Transverse colon (tissue), 4 donors: ENCODE results near the gene UBR3. TPM values are rescaled to one million over a fixed set of nuclear protein-coding genes. Genes with fewer than 3 reads are reported as not detected.
"Not testable (repeated sequence)": the region's sequence is repeated elsewhere in the genome, so short reads cannot be mapped to it uniquely, and the experiment has no call there.

Experiments
- DNase-seq: peaks from one replicate; pipeline ENCODE4 v3.0.0-alpha.2; 2019
- H3K27ac ChIP-seq, 4 donors: fragments of 200-600 bp; sonication (generic); 2 replicates each; pipeline ENCODE4 v1.5.1; 2016 to 2018; ENCODE audit warnings: inconsistent platforms in 4 of 4
- H3K27me3 ChIP-seq: fragments of 200-600 bp; sonication (generic); 2 replicates; pipeline ENCODE4 v1.5.1; 2017; ENCODE audit warnings: inconsistent platforms
- H3K36me3 ChIP-seq, 4 donors: fragments of 200-600 bp; sonication (generic); 2 replicates each; pipeline ENCODE4 v1.5.1; 2017 to 2019; ENCODE audit warnings: inconsistent platforms in 4 of 4
- H3K4me1 ChIP-seq, 4 donors: fragments of 200-600 bp; sonication (generic); 2 replicates each; pipeline ENCODE4 v1.5.1; 2017 to 2020; ENCODE audit warnings: inconsistent platforms in 4 of 4
- H3K4me3 ChIP-seq, 4 donors: fragments of 200-600 bp; sonication (generic); 1 replicate in 1 of 4; 2 replicates in 3 of 4; pipeline versions ENCODE4 v1.5.1 to v1.6.1; 2017 to 2019; ENCODE audit warnings: inconsistent platforms in 4 of 4
- H3K9me3 ChIP-seq, 2 donors: fragments of 200-600 bp; sonication (generic); 2 replicates each; pipeline ENCODE4 v1.5.1; 2017 to 2019; ENCODE audit warnings: inconsistent platforms in 2 of 2
- EP300 ChIP-seq: sonication (generic); formaldehyde crosslinking; IDR thresholded peaks from one replicate; pipeline ENCODE4 v1.6.1; 2017; ENCODE audit warnings: antibody characterized with exemption, low read depth
- POLR2A ChIP-seq: fragments of 450-650 bp; IDR thresholded peaks from one replicate; pipeline ENCODE4 v1.6.1; 2016; ENCODE audit warnings: antibody characterized with exemption, mild to moderate bottlenecking, moderate library complexity
- POLR2AphosphoS5 ChIP-seq, 3 donors: sonication (generic); formaldehyde crosslinking; IDR thresholded peaks; one replicate each; pipeline ENCODE4 v1.6.1; 2016; ENCODE audit warnings: antibody characterized with exemption in 3 of 3
- WGBS, 2 donors: methylation state at CpG; one replicate each; pipeline ENCODE4 v1.1.5; 2018; ENCODE audit warnings: low coverage in 1 of 2; 5-methylcytosine and 5-hydroxymethylcytosine counted together
- in situ Hi-C, 4 donors: fragments of 200-750 bp; cut with MboI; loops; one replicate each; pipeline versions ENCODE4 v1.15.0 to v1.15.1; 2017; ENCODE audit warnings: low sequenced_read_pairs in 3 of 4, low pct_ligation_motif_present in 1 of 4, low pct_unique_long_range_greater_than_20kb in 1 of 4
- intact Hi-C: fragments of 100-400 bp; cut with DNase I; formaldehyde crosslinking; loops from one replicate; pipeline ENCODE4 v1.15.1; 2023; ENCODE audit warnings: low total_unique reads
- total RNA-seq, 4 donors: library from RNA; depleted of rRNA; stranded (reverse); fragments of >200 nt; gene quantifications; one replicate each; pipeline ENCODE4 v1.1.0, GENCODE V29; 2016
- TF ChIP-seq, protein P1 (sequence below), 5 experiments: fragments of 200-600 bp in 3 of 5; fragments of 450-650 bp in 2 of 5; sonication (generic) in 3 of 5; IDR thresholded peaks; 1 replicate in 2 of 5; 2 replicates in 3 of 5; pipeline ENCODE4 v1.5.1; 2016 to 2017; ENCODE audit warnings: antibody characterized with exemption in 5 of 5, inconsistent platforms in 3 of 5, mild to moderate bottlenecking in 2 of 5, moderate library complexity in 1 of 5

Gene UBR3
- total RNA-seq, 4 donors from 2014 or later: 45.2 to 79.0 (median 74.1) TPM

- no peaks in the 10 kb centered on the region for H3K9me3 ChIP-seq
- no peak overlapping the region for H3K27ac ChIP-seq
- peaks cover 4 to 9% (median 7%) of the 10 kb centered on the region in 4 donors for H3K4me1 ChIP-seq
- no peaks in the 10 kb centered on the region for H3K27me3 ChIP-seq
- intact Hi-C loops: no loop called here
- peaks cover 0 to 32% (median 7%) of the 10 kb centered on the region in 4 donors for H3K36me3 ChIP-seq
- no peak for DNase-seq
- H3K4me3 ChIP-seq: no peak overlapping the region
- in situ Hi-C loops: no loop called here
- TF ChIP-seq POLR2A: no peak
- TF ChIP-seq, protein P1, sequence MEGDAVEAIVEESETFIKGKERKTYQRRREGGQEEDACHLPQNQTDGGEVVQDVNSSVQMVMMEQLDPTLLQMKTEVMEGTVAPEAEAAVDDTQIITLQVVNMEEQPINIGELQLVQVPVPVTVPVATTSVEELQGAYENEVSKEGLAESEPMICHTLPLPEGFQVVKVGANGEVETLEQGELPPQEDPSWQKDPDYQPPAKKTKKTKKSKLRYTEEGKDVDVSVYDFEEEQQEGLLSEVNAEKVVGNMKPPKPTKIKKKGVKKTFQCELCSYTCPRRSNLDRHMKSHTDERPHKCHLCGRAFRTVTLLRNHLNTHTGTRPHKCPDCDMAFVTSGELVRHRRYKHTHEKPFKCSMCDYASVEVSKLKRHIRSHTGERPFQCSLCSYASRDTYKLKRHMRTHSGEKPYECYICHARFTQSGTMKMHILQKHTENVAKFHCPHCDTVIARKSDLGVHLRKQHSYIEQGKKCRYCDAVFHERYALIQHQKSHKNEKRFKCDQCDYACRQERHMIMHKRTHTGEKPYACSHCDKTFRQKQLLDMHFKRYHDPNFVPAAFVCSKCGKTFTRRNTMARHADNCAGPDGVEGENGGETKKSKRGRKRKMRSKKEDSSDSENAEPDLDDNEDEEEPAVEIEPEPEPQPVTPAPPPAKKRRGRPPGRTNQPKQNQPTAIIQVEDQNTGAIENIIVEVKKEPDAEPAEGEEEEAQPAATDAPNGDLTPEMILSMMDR (IDR thresholded peaks at IDR 0.05): no peak
- TF ChIP-seq POLR2AphosphoS5 (IDR thresholded peaks at IDR 0.05): no peak
- no peak for TF ChIP-seq EP300
Measured at GRCh38 chr2:169818241-169818640, 9.0 kb upstream of the UBR3 start.

DNA sequence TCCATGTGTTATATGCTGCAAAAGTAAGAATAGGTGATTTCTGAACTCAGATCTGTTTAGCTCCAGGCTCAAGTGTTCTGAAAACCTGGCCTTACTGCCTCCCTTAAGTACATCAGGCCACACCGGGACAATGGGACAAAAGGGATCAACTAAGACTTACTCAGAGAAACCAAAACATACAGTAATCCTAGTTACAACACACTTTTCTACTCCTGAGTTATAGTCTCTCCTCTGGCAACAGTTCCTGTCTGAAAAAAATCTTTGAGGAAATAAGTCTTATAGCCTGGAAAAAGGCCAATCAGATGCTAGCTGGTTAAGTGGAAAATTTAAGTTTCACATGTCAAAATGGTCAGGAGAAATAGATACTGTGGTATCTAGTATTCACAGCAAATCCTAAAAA lies 8.1 kb upstream of the UBR3 start:
- Histone ChIP-seq H3K4me3 (no peak overlapping the region), H3K36me3 (peaks cover 0 to 24% (median 7%) of the 10 kb centered on the region in 4 donors), H3K4me1 (peaks cover 11 to 18% (median 15%) of the 10 kb centered on the region in 4 donors), H3K9me3 (no peaks in the 10 kb centered on the region), H3K27me3 (no peaks in the 10 kb centered on the region), H3K27ac (no peak overlapping the region)
- in situ Hi-C loops (no loop called here), intact Hi-C loops (no loop called here)
- 59 to 100% methylated on average over 1 of the region's 1 CpG for WGBS, 2 donors
- DNase-seq: no peak
- TF ChIP-seq POLR2A (no peak), EP300 (no peak), POLR2AphosphoS5 (IDR thresholded peaks at IDR 0.05) (no peak)
- TF ChIP-seq, protein P1 (IDR thresholded peaks at IDR 0.05): no peak

GRCh38 chr2:169820101-169820500 lies 7.2 kb upstream of the UBR3 start:
- intact Hi-C loops: loop anchor here (5.0 kb wide), 1 partner anchor 112 kb away; no protein-coding TSS in a partner anchor
- H3K36me3 ChIP-seq: peaks cover 0 to 16% (median 3%) of the 10 kb centered on the region in 4 donors
- in situ Hi-C loops, H3K27ac ChIP-seq, H3K27me3 ChIP-seq, H3K4me3 ChIP-seq, H3K9me3 ChIP-seq, DNase-seq: not testable (repeated sequence)
- WGBS, 2 donors: 75 to 77% methylated on average over 5 to 7 of the region's 7 CpGs
- peaks cover 14 to 22% (median 16%) of the 10 kb centered on the region in 4 donors for H3K4me1 ChIP-seq

DNA sequence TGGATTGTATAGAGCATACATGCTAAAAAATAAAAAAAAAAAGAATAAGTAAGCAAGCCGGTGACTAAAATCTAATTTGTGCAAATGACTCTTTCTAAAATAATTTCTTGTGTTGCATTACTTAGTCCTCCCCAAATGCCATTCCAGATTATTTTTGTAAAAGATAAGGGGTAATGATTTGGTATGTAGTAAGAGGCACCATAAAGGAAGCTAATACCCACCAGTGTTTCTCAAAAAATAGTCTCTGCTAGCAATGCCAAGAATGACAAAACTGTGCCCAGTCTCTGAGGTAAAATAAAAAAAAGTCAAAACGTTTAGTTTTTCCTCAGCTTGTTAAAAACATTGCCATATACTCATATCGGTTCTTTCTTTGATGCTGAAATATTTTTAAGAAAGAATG lies 5.2 kb upstream of the UBR3 start:
- Histone ChIP-seq H3K9me3 (no peaks in the 10 kb centered on the region), H3K27me3 (no peaks in the 10 kb centered on the region), H3K4me1 (peaks cover 14 to 27% (median 19%) of the 10 kb centered on the region in 4 donors), H3K36me3 (peaks cover 0 to 4% (median 2%) of the 10 kb centered on the region in 4 donors), H3K27ac (no peak overlapping the region), H3K4me3 (no peak overlapping the region)
- intact Hi-C loops: loop anchor here (5.0 kb wide), 1 partner anchor 110 kb away; no protein-coding TSS in a partner anchor
- WGBS, 2 donors: 66 to 72% methylated on average over 3 of the region's 3 CpGs
- DNase-seq: no peak
- in situ Hi-C loops: no loop called here
- TF ChIP-seq, protein P1 (IDR thresholded peaks at IDR 0.05): no peak
- no peak for TF ChIP-seq POLR2AphosphoS5 (IDR thresholded peaks at IDR 0.05)
- TF ChIP-seq EP300: no peak
- TF ChIP-seq POLR2A: no peak

DNA sequence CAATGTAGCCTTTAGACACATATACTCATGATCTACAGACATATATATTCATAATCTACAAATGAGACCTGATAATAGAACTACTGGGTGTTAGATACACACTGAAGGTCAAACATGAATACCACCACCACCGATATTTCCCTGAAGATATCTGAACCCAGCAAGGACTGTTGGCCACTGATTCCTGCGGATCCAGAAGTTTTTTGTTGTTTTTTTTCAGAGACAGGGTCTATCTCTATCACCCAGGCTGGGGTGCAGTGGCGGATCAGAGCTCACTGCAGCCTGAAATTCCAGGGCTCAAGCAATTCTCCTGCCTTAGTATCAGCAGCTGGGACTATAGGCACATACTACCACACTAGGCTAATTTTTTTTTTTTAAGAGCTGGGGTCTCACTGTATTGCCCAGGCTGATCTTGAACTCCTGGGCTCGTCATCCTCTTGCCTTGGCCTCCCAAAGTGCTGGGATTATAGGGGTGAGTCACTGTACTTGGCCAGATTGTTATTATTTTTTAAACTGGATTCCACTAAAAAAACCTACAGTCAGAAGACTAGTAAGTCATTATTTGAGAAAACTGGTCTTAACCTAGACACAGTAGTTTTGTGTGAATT lies 4.4 kb upstream of the UBR3 start:
- in situ Hi-C loops (no loop called here), intact Hi-C loops (loop anchor here (5.0 kb wide), 1 partner anchor 109 kb away; no protein-coding TSS in a partner anchor)
- TF ChIP-seq EP300: no peak
- TF ChIP-seq, protein P1 (IDR thresholded peaks at IDR 0.05): no peak
- TF ChIP-seq POLR2AphosphoS5 (IDR thresholded peaks at IDR 0.05): no peak
- TF ChIP-seq POLR2A: no peak
- Histone ChIP-seq H3K4me3 (no peak overlapping the region), H3K4me1 (peaks cover 14 to 28% (median 19%) of the 10 kb centered on the region in 4 donors), H3K27me3 (no peaks in the 10 kb centered on the region), H3K9me3 (no peaks in the 10 kb centered on the region), H3K36me3 (peaks cover 0 to 1% (median 0%) of the 10 kb centered on the region in 4 donors), H3K27ac (no peak overlapping the region)
- WGBS, 2 donors: 95 to 100% methylated on average over 3 to 4 of the region's 4 CpGs
- no peak for DNase-seq
